AML-193 (cell line): ENCODE results near the gene MRFAP1L1.
"Not testable (repeated sequence)": the region's sequence is repeated elsewhere in the genome, so short reads cannot be mapped to it uniquely, and the experiment has no call there.

Experiments
- DNase-seq, 2 experiments: peaks; one replicate each; lab custom pipeline; 2025; lab: John Stamatoyannopoulos, UW

Gene MRFAP1L1

GRCh38 chr4:6709230-6710114 lies at the start of gene MRFAP1L1:
TSS of gene MRFAP1L1 (minus strand) at chr4:6709865. CDS start at chr4:6709629, 236 bp downstream.
- DNase-seq: peak; percentile 94

GRCh38 chr4:6758728-6759127 lies 49.1 kb upstream of the MRFAP1L1 start:
- DNase-seq: no peak

- not testable (repeated sequence) for DNase-seq
These were observed 46.7 kb upstream of the MRFAP1L1 start for GRCh38 chr4:6756345-6756744.

GRCh38 chr4:6755088-6755753 lies 45.6 kb upstream of the MRFAP1L1 start:
- no peak for DNase-seq

- no peak for DNase-seq
These were observed 44.9 kb upstream of the MRFAP1L1 start for GRCh38 chr4:6754481-6755087.

DNA sequence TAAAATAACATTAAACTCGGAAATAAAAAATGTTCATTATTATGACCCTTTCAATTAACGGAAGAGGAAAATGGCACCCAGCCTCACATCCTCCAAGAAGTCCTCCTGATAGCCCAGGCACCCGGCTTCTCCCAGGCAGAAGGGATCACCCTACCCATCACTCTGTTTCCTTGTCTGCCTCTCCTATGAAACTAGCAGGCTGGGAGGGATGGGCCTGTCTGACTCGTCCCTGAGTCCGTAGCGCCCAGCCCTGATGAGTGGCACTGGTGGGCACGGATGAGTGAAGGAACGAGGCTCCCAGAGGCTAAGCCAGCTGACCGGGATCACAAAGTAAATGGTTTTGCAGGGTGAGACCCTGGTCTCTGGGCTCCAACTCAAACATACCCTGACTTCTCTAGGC lies 44.2 kb upstream of the MRFAP1L1 start:
- DNase-seq: no peak

DNA sequence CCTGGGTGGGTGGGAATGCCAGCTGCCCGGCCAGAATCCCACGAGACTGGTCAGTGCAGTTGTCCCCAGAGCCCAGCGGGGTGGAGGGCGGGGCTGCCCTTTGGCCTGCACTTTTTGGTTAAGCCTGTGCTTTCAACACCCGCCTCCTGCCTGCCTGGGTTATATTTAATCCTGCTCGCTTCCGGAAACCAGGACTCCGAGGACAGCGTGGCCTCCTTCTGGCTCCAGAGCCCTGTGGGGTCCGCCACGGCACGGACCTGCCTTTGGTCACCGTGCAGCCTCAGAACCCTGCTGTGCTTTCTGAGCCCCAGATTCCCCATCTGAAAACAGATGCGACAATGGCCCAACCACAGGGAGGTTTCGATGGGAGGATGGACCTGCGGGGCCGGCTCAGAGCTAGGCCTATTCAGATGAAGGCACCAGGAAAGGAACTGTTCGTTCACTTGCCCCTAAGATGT lies 43.5 kb upstream of the MRFAP1L1 start:
- no peak for DNase-seq

GRCh38 chr4:6752486-6752829 lies 42.8 kb upstream of the MRFAP1L1 start:
- DNase-seq: peak; percentile 43 to 45

DNA sequence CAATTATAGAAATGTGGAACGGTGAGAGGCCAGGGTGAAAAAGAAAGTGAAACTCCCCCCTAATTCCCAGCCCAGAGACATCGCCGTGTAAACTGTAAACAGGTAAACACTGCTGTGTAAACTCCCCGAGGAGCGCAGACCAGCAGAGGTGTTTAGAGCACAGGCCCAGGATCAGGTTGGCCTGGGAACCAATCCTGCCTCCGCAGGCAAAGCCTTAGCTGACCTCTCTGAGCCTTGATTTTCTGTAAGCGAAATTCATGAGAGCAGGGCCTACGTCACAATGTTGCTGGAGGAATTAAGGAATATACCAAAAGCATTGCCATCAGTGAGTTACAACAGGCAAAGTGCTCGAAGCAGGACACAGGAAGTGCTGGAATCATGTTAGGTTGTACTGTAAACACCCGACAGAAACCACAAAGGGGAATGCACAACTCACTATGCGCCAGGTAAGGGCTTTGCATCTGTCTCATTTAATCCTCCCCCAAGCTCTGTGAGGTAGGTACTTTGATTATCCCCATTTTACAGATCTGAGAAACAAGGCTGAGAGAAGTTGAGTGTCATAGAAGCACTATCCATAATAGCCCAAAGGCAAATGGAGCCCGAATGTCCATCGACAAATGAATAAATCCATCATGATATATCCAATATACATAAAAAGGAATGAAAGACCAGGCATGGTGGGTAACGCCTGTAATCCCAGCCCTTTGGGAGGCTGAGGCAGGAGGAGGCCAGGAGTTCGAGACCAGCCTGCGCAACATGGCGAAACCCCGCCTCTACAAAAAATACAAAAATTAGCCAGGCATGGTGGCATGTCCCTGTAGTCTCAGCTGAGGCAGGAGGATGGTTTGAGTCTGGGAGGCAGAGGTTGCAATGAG lies 42.2 kb upstream of the MRFAP1L1 start:
- no peak for DNase-seq

DNA sequence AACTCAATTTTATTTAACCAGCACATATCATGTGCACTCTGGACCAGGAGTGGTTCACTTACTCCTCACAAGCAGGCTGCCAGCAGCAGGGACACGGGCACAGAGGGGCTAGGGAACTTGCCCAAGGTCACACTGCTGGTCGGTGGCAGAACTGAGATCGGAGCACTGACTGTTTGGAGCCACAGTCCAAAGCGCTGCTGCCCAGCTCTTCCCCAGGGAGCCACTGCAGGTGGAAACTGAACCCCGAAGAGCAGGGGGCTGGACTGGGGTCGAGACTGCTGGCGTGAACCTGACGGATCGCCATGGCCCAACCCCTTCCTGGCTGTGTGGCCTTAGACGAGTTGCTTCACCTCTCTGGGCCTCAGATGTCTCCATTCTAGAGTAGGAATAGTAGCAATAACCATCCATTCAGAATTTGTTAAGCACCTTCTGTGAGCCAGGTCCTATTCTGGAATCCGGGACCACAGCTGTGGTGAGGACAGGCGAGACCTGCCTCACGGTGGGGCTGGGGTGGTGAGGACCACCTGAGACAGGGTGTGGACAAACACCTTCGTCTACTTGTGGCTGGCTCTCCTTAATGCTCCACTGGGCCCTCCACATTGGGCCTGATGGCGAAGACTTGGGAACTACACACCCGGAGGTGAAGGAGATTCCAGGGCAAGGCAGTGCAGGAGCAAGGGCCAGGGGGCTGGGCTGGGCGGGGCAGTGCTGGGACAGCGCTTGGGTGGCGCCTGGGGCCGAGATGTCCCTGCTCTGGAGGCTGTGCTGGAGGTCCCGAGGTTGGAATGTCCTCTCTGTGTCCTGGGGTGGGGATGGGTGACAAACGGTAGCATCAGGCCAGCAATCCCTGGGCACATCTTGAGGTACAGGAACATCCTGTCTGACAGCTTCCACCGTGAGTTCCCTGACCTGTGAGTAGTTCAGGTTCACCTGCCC lies 40.9 kb upstream of the MRFAP1L1 start:
- DNase-seq: no peak

DNA sequence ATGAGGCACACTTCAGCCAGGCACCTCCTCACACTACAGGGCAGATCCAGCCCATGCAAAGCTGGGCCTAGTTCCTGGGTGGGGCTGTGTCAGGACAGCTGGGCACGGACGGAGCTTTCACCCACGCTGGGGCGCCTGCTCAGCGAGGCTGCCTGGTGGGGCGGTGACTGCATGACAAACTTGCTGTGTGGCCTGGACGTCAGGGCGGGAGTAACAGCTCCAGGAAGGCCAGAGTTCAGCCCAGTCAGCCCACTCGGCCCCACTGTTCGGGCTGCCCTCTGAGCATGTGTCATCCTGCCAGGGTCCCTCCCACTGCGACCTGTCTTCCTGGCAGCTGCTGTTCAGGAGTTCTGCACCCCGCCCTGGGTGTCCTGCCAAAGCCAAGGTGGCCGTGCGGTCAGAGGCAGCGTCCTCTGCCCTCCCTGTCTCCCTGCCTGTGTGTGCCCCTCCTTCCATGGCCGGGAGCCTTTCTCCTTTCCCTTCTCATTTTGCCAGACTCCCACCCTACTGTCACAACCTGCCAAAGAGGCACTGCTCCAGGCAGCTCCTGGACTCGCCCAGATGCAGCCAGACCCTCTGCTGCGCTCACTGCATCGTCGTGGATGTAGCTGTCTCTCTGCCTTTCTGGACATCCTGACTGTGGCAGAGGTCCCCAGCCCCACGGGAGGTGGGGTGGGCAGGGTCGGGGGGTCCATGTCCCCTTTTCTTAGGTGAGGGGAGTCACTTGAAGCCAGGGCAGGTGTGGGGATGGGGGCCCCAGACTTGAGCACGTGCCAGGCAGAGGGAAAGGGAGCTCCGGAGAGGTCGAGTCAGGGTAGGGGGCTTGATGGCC lies 39.9 kb upstream of the MRFAP1L1 start:
- no peak for DNase-seq

- DNase-seq: no peak
These were observed 38.6 kb upstream of the MRFAP1L1 start for GRCh38 chr4:6748286-6748685.

DNA sequence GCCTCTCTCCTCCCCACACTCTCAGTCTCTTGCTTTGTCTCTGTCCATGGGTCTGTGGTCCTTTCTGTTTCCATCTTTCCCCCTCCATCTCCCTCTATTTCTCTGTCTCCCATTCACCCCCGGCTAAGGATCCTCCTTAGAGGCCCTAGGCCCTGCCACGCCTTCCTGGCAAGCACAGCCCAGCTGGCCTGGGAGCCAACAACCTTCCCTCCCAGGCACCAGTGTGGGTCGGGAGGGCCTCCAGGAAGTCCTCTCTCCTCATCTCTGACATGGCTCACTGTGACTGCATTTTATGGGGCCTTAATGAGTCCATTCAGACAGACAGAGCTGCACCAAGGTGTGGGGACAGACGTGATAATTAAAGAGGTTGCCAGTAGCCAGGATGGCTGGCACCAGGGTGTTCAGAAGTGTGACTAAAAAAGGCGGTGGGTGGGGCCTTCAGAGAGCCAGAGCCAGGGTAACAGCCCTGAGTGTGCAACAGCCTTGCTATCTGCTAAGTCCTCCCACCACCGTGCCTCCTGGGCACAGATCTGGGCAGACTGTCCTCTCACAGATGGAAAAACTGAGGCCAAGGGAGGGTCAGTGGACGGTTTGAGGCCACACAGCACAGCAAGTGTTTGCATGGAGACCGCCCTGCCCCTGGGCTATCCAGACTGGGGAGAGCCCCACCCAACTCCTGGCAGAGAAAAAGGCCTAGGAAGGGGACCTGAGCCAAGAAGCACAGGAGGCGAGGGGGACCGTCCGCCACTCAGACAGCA lies 37.8 kb upstream of the MRFAP1L1 start:
- DNase-seq: no peak

- DNase-seq: no peak
These were observed 37.1 kb upstream of the MRFAP1L1 start for GRCh38 chr4:6746721-6747293.

DNA sequence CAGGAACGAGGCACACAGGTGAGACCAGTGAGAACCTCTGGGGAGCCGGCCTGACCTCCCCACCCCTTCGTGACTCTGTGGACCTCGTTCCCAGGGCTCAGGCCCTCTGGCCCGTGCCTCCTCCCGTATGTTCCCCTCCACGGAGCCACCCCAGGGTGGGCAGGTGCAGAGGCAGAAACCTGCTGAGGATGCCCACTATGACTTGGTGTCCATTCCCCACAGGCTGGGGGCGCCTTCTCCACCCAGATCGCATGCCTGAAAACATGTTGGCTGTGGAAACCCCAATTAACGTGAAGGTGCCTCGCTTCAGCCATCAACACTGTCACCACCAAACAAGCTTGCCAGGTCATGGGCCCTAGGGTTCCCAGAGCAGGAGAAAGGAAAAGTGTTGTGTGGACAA lies 33.3 kb upstream of the MRFAP1L1 start:
- no peak for DNase-seq

DNA sequence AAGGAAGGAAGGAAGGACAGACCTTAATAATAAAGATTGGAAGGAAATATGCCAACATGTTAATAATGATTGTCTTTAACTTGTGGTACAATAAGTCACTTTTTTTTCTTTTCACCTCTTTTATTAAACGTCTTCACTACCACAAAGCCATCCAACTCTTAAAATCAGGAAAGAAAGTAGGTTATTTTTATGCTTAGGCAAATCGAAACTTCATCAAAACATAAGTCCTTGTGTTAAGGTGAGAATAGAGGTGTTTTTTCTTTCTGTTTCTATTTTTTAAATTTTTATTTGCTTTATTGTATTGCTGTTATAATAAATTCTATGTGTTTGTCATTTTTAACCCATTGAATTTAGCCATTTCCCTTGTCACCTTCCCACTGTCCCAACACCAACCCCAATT lies 32.8 kb upstream of the MRFAP1L1 start:
- DNase-seq: no peak

GRCh38 chr4:6740347-6740746 lies 30.7 kb upstream of the MRFAP1L1 start:
- DNase-seq: no peak

DNA sequence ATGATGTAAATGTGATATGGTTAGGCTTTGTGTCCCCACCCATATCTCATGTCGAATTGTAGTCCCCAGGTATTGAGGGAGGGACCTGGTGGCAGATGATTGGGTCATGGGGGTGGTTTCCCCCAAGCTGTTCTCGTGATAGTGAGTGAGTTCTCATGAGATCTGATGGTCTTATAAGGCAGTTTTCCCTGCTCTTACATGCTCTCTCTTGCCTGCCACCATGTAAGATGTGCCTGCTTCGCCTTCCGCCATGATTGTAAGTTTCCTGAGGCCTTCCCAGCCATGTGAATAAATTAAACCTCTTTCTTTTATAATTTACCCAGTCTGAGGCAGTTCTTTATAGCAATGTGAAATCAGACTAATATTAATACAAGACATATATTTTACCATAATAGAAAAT lies 30.3 kb upstream of the MRFAP1L1 start:
- no peak for DNase-seq
